Ascending aorta (tissue), 2 donors: Measurements from ENCODE around the gene SFMBT1. TPM values are rescaled to one million over a fixed set of nuclear protein-coding genes. Genes with fewer than 3 reads are reported as not detected.

Source experiments
- DNase-seq, 2 donors: peaks; one replicate each; pipeline ENCODE4 v3.0.0-alpha.2; 2019; ENCODE audit warnings: low spot score in 2 of 2
- H3K27ac ChIP-seq, 2 donors: fragments of 200-600 bp; sonication (generic); one replicate each; pipeline ENCODE4 v1.5.1; 2016 to 2017; ENCODE audit warnings: mild to moderate bottlenecking in 1 of 2
- H3K27me3 ChIP-seq: fragments of 200-600 bp; sonication (generic); one replicate; pipeline ENCODE4 v1.5.1; 2017
- H3K36me3 ChIP-seq, 2 donors: fragments of 200-600 bp; sonication (generic); one replicate each; pipeline ENCODE4 v1.5.1; 2016
- H3K4me1 ChIP-seq, 2 donors: fragments of 200-600 bp; sonication (generic); one replicate each; pipeline ENCODE4 v1.5.1; 2016 to 2017; ENCODE audit warnings: mild to moderate bottlenecking in 1 of 2
- H3K4me3 ChIP-seq, 2 donors: fragments of 200-600 bp; sonication (generic); one replicate each; pipeline ENCODE4 v1.5.1; 2016 to 2017; ENCODE audit warnings: mild to moderate bottlenecking in 1 of 2
- H3K9me3 ChIP-seq, 2 donors: fragments of 200-600 bp; sonication (generic); one replicate each; pipeline ENCODE4 v1.5.1; 2016
- CTCF ChIP-seq, 3 experiments: fragments of 200-600 bp in 2 of 3; fragments of 450-650 bp in 1 of 3; sonication (generic) in 2 of 3; IDR thresholded peaks; one replicate each; pipeline ENCODE4 v1.5.1; 2016 to 2019; ENCODE audit warnings: antibody characterized with exemption in 3 of 3, mild to moderate bottlenecking in 1 of 3, moderate library complexity in 1 of 3
- intact Hi-C: fragments of 100-400 bp; cut with DNase I; formaldehyde crosslinking; loops from one replicate; pipeline ENCODE4 v1.15.1; 2023
- total RNA-seq: library from RNA; depleted of rRNA; stranded (reverse); fragments of >200 nt; gene quantifications from one replicate; pipeline ENCODE4 v1.1.0, GENCODE V29; 2016

Gene SFMBT1
- total RNA-seq, 1 donor from 2014 or later = 1.4 TPM

- H3K4me1 ChIP-seq = peaks cover 18 to 44% of the 10 kb centered on the region in 2 donors
- intact Hi-C loops = loop anchor here (2.0 to 10.0 kb wide), 4 partner anchors 51 to 361 kb away; partner anchors contain the start of genes NEK4, NT5DC2, SFMBT1 and UQCC5
- H3K27me3 ChIP-seq = no peaks in the 10 kb centered on the region
- peak overlapping the region; percentile 68 to 91 for H3K4me3 ChIP-seq
- peak overlapping the region; percentile 80 to 87 for H3K27ac ChIP-seq
- no peaks in the 10 kb centered on the region for H3K9me3 ChIP-seq
- TF ChIP-seq CTCF (IDR thresholded peaks at IDR 0.05) = no peak
- no peaks in the 10 kb centered on the region for H3K36me3 ChIP-seq
- no peak for DNase-seq
Observed at GRCh38 chr3:52896151-52896550, 149.7 kb downstream of the SFMBT1 start.

DNA sequence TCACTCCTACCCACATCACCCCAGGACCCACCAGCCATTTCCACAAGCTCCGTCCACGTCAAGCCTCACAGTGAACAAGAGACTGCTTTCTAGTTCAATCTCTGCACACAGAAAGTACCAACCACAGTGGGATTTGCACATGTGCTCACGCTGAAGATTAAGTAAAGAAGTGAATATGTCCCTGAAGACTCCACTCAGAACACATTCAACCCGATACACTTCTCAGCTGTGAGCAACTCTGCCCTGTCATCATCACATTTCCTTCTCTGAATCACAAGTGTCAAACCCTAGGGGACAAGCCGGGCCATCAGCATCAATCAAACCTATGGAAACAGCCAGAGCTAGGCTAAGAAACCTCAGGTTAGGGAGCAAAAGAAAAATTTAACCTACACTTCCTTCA lies 150.5 kb downstream of the SFMBT1 start:
- H3K4me3 ChIP-seq = peak overlapping the region in 1 of 2 donors; percentile 91
- TF ChIP-seq CTCF (IDR thresholded peaks at IDR 0.05) = no peak
- no peaks in the 10 kb centered on the region for H3K36me3 ChIP-seq
- peak overlapping the region; percentile 80 to 87 for H3K27ac ChIP-seq
- no peaks in the 10 kb centered on the region for H3K27me3 ChIP-seq
- no peak for DNase-seq
- H3K4me1 ChIP-seq = peaks cover 20 to 50% of the 10 kb centered on the region in 2 donors
- intact Hi-C loops = loop anchor here (5.0 to 10.0 kb wide), 2 partner anchors 152 to 361 kb away; partner anchors contain the start of genes NT5DC2, SFMBT1 and UQCC5
- H3K9me3 ChIP-seq = no peaks in the 10 kb centered on the region

DNA sequence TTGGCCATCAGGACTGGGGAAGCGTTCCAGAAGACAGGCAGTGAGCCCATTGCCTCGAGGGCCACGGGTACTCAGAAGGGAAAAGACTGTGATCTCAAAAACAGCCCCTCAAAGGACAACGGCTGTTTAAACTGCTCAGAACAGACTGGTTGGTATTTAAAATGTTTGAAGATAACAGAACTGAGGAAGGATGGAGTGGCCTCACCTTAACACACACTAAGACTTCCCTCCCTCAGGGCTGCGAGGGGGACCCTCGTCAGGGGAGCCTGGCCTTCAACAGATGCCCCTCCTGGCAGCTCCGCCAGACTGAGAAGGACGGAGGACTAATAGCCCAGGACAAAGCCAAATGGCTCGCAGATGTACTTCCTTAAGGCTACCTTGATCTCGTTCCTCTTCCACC lies 151.1 kb downstream of the SFMBT1 start:
- intact Hi-C loops = loop anchor here (5.0 to 10.0 kb wide), 2 partner anchors 153 to 360 kb away; partner anchors contain the start of genes NT5DC2, SFMBT1 and UQCC5
- Histone ChIP-seq H3K4me1 (peaks cover 22 to 55% of the 10 kb centered on the region in 2 donors), H3K9me3 (no peaks in the 10 kb centered on the region), H3K27ac (peak overlapping the region; percentile 80 to 87), H3K36me3 (no peaks in the 10 kb centered on the region), H3K27me3 (no peaks in the 10 kb centered on the region), H3K4me3 (peak overlapping the region in 1 of 2 donors; percentile 91)
- TF ChIP-seq CTCF (IDR thresholded peaks at IDR 0.05) = no peak
- DNase-seq = no peak

DNA sequence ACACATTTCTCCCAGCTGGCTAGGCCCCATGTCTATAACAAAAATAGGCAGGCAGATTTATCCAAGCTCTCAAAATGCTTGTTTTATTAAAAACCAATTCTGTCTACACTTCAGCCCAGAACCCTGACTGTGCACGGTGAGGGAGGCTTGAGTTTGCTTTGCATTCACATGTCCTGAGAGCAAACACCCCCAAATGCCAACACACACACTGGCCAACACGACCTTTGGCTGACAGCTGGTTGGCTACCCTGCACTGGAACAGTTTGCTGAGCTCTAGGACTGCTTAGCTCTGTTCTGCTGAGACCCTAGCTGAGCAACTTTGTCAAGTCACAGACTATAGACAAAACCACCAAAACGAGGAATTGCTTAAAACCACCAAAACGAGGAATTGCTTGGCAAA lies 152.2 kb downstream of the SFMBT1 start:
- H3K27ac ChIP-seq = peak overlapping the region; percentile 80 to 87
- no peaks in the 10 kb centered on the region for H3K36me3 ChIP-seq
- no peaks in the 10 kb centered on the region for H3K9me3 ChIP-seq
- no peaks in the 10 kb centered on the region for H3K27me3 ChIP-seq
- TF ChIP-seq CTCF (IDR thresholded peaks at IDR 0.05) = no peak
- DNase-seq = no peak
- intact Hi-C loops = loop anchor here (10.0 kb wide), 1 partner anchor 359 kb away; the partner anchor contains the start of genes NT5DC2 and UQCC5
- peak overlapping the region in 1 of 2 donors; percentile 46 for H3K4me3 ChIP-seq
- peaks cover 22 to 60% of the 10 kb centered on the region in 2 donors for H3K4me1 ChIP-seq

- intact Hi-C loops = loop anchor here (10.0 kb wide), 1 partner anchor 358 kb away; the partner anchor contains the start of genes NT5DC2 and UQCC5
- H3K4me1 ChIP-seq = peaks cover 22 to 56% of the 10 kb centered on the region in 2 donors
Observed at GRCh38 chr3:52892625-52893311, 153.1 kb downstream of the SFMBT1 start.

More at GRCh38 chr3:52892625-52893311, 153.1 kb downstream of the SFMBT1 start:
- Histone ChIP-seq H3K9me3 (no peaks in the 10 kb centered on the region), H3K4me3 (peak overlapping the region; percentile 7 to 46), H3K27ac (peak overlapping the region; percentile 80 to 87), H3K36me3 (no peaks in the 10 kb centered on the region), H3K27me3 (no peaks in the 10 kb centered on the region)
- TF ChIP-seq CTCF (IDR thresholded peaks at IDR 0.05) = peak in 1 of 3 experiments; percentile 14
- no peak for DNase-seq
